ENCODE data around the gene SPATA6.
"Not testable (repeated sequence)": the region's sequence is repeated elsewhere in the genome, so short reads cannot be mapped to it uniquely, and the experiment has no call there.

Gene SPATA6

DNA sequence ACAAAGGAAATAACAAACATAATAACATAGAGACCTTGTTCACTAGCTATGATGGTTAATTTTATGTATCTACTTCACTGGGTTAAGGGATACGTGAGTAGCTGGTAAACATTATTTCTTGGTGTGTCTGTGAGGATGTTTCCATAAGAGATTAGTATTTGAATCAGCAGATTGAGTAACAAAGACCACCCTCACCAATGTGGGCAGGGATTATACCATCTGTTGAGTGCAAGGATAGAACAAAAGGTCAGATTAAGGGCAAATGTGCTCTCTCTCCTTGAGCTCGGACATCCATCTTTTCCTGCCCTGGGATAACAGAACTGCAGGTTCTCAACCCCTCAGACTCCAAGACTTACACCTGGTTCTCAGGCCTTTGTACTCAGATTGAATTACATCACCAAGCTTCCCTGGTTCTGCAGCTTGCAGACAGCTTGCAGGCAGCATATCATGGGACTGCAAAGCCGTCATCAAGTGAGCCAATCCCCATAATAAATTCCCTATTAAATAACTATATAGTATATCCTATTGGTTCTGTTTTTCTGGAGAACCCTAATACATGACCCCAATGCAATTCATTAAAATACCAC is 9.2 kb downstream of the SPATA6 start:
- DNase-seq (ENCODE audit: low spot score) = no peak

DNA sequence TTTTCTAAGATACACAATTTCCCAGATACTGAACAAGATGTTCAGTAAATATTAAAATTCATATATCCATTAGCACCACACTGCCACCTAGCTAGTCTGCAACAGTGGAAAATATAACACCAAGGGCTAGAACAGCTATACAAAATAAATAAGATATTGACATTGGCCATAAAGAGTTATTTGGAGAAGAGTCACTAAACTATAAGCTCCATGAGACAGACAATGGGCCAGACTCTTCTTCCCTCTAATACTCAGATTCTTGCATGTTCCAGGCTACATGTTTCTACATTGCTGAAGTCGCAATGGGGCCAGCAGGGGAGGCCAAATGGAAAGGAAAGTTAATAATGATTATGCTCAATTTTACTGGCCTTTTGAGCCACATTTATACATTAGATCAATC is 21.5 kb downstream of the SPATA6 start:
- DNase-seq (ENCODE audit: low spot score) = peak; percentile 15

DNA sequence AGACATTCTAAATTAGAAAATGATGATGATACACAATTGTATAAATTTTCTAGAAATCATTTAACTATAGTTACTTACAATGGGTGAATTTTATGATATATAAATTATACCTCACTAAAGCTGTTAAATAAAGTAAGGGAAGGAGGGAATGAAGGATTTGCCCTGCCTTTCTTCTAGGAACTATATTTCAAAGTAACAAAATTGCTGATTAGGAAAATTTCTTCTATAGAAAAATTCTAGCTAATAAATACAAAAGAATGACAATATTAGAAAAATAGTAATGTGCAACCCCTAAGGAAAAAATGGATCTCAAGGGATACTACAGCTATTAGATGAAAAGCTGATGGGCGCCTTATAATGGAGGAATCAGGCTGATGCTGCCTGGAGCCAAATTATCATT is 23.1 kb downstream of the SPATA6 start:
- DNase-seq (ENCODE audit: low spot score) = no peak

DNA sequence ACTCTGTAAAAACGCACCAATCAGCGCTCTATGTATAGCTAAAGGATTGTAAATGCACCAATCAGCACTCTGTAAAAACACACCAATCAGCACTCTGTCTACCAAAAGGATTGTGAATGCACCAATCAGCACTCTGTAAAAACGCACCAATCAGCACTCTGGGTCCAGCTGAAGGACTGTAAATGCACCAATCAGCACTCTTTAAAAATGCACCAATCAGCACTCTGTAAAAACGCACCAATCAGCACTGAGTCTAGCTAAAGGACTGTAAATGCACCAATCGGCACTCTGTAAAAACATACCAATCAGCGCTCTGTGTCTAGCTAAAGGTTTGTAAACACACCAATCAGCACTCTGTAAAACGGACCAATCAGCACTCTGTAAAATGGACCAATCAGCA is 27.8 kb downstream of the SPATA6 start:
- not testable (repeated sequence) for DNase-seq (ENCODE audit: low spot score)

DNA sequence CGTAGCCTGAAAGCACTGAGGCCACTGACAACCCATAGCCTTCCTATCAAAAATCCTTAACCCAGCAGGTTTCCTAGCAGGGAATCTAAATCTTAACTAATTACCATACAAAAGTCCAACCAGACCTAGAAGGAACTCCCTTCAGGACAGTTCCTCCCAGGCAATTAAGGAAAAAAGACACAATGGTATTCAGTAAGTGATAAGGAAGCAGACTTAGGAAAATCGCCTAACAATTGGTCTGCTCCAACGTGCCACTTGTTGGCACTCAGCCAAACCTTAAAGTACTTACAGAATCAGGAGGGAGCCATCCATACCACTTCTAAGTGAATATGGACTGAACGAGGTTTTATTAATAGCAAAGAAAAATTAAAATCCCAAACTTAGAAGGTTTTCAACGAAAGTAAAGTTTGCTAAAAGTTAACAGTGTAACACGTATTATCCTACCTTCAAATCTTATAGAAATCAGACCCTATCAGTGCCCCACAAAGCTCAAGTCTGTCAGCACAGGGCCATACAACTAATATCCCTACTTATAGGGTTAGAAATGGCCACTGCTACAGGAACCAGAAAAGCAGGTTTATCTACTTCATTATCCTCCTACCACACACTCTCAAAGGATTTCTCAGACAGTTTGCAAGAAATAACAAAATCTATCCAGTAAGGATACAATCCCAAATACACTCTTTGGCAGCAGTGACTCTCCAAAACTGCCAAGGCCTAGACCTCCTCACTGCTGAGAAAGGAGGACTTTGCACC is 29.0 kb downstream of the SPATA6 start:
- no peak for DNase-seq (ENCODE audit: low spot score)

DNA sequence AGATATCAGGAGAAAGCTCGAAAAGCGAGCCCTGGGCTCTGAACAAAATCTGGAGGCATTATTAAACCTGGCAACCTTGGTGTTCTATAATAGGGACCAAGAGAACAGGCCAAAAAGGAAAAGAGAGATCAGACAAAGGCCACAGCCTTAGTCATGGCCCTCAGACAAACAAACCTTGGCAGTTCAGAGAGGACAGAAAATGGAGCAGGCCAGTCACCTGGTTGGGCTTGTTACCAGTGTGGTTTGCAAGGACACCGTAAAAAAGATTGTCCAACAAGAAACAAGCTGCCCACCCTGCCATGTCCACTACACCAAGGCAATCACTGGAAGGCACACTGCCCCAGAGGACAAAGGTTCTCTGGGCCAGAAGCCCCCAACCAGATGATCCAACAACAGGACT is 31.2 kb downstream of the SPATA6 start:
- DNase-seq (ENCODE audit: low spot score) = not testable (repeated sequence)

DNA sequence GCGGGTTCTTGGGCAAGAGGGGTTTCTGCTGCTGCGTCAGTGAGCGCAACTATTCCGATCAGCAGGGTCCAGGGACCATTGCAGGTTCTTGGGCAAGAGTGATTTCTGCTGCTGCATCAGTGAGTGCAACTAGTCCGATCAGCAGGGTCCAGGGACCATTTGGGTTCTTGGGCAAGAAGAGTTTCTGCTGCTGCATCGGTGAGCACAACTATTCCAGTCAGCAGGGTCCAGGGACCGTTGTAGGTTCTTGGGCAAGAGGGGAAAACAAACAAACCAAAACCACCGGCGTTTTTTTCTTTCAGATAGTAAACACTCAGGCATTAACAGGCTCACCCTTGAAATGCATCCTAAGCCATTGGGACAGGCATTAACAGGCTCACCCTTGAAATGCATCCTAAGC is 32.6 kb downstream of the SPATA6 start:
- DNase-seq (ENCODE audit: low spot score) = no peak

DNA sequence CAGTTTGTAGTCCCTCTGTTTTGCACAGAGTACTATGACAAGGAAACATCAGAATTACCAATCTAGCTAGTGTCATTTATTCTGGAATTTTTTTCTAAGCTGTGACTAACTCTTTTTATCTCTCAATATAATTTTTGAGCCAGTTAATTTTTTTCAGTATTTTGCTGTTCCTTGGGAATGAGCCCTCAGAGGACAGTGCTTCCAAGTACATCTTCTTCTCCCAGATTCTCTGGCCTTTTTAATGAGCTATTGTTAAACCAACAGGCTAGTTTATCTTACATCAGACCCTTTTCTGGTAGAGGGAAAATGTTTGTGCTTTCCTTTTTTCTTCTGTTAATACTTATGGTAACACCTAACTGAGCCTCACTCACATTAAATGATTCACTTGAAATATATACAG is 34.6 kb downstream of the SPATA6 start:
- DNase-seq (ENCODE audit: low spot score) = not testable (repeated sequence)

DNA sequence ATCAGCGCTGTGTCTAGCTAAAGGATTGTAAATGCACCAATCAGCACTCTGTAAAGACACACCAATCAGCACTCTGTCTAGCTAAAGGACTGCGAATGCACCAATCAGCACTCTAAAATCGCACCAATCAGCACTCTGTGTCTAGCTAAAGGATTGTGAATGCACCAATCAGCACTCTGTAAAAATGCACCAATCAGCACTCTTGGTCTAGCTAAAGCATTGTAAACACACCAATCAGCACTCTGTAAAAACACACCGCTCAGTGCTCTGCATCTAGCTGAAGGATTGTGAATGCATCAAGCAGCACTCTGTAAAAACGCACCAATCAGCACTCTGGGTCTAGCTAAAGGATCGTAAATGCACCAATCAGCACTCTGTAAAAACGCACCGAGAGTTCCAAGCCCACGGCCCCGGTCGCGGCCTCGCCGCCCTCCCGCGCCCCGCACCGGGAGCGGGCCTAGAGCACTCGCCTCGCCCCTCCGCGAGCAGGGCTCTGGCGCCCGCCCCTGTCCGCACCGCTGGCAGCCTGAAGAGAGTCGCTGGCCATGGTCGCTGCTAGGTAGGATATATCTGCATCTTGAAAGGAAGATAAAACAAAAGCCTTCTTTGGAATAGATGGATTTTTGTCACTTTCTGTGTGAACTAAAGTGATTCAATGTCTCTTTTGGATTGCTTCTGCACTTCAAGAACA is 36.5 kb downstream of the SPATA6 start:
- DNase-seq (ENCODE audit: low spot score) = not testable (repeated sequence)

DNA sequence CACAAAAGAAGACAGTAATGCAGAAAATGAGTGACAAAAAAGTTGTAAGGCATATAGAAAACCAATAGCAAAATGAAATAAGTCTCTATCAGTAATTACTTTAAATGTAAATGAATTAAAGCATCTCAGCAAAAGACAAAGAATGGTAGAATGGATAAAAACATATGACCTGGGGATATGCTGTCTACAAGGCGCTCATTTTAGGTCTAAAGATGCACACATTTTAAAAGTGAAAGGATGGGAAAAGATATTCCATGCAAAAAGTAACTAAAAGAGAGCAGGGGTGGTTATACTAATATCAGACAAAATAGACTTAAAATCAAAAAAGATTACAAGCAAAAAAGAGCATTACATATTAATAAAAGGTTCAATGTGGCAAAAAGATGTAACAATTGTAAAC is 41.2 kb downstream of the SPATA6 start:
- no peak for DNase-seq (ENCODE audit: low spot score)

DNA sequence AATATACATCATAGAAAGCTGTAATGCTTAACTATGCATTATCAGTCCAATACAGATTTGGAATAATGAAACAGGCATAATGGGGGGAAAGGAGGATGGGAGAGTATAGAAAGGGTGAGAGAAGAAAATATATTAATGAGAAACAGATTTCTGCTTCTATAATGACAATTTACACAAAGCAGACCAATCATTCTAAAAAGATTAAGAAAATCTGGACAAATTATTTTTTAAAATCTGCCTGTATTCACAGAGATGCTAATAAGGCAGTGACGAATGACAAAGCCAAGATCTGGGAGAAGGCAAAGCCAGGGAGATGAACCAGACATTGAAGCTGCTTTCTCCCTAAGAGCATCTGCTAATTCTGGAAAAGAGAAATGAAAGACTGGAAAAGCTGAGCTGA is 50.0 kb downstream of the SPATA6 start:
- no peak for DNase-seq (ENCODE audit: low spot score)

DNA sequence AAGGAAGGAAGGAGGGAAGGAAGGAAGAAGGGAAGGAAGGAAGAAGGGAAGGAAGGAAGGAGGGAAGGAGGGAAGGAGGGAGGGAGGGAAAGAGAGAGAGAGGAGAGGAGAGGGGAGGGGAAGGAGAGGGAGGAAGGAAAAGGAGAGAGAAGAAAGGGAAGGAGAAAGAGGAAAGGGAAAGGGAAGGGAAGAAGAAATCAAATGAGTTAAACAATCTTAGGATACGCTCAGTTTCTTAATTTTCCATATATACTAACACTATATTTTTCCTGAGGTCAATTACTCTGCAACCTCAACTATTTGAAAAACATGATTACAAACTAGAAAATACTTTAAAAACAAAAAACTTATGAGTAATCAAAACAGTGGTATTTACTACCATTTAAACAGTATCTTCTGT is 53.3 kb downstream of the SPATA6 start:
- no peak for DNase-seq (ENCODE audit: low spot score)

DNA sequence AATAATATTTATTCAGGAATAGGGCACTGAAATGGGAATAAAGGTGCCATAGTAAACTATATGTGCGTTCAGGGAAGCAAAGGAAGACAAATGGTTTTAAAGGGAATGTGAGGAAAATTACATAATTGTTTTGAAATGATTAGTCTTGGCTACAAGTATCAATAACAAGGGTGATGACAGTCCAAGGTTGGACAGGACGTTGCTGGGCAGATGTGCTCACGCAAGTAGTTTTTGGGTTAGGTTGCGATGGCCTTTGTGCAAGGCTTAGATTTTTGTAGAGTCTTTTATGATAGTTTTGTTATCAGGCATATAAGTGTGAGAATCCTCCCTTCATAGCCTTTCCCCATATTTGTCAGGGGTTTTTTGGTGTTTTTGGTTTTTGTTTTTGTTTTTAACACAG is 57.0 kb downstream of the SPATA6 start:
- no peak for DNase-seq (ENCODE audit: low spot score)

DNA sequence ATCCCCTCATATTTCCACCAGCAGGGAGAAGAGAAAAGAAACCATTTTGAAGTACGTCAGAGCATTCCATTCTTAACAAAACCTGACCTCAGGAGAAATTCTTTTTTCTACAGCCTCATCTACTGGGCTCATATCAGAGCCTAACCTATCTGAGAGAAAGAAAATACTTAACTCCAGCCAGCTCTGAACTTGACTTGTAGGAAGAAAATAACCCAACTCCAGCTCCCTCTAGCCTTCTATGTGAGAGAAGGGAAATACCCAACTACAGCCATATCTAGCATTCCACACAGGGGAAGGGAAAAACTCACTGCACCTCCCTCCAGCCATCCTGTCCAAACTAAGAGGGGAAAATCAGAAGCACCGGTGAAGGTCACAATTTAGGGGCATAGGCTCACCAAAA is 57.7 kb downstream of the SPATA6 start:
- DNase-seq (ENCODE audit: low spot score) = no peak

DNA sequence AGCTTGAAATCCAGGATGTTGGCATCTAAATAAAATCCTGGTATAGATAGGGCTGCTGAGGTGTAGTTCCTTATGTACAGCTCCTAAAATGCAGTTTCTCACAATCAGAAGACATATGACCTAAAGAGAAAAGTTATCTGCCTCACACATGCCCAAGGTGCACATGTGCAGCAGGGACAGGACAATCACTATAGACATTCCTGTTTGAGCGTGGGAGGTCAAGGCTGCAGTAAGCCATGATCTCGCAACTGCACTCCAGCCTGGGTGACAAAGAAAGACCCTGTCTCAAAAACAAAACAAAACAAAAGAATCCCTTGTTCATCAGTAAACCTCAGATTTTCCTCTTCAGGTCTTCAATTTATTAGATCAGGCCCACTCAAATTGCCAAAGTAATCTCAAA is 66.1 kb downstream of the SPATA6 start:
- DNase-seq (ENCODE audit: low spot score) = no peak

DNA sequence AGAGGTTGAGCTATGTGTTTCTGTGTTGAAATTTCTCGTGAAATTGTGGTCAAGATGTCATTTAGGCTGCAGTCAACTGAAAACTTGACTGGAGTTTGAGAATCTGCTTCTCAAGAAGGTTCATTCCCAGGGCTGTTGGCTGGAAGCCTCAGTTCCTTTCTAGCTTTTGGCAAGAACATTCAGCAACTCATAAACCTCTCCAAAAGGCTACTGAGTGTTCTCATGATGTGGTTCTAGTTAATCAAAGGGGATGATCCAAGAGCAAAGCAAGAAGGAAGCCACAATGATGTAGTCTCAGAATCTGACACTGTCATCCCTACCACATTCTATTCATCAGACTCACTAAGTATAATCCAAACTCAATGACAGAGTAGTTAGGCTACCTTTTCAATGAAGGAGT is 66.6 kb downstream of the SPATA6 start:
- no peak for DNase-seq (ENCODE audit: low spot score)

DNA sequence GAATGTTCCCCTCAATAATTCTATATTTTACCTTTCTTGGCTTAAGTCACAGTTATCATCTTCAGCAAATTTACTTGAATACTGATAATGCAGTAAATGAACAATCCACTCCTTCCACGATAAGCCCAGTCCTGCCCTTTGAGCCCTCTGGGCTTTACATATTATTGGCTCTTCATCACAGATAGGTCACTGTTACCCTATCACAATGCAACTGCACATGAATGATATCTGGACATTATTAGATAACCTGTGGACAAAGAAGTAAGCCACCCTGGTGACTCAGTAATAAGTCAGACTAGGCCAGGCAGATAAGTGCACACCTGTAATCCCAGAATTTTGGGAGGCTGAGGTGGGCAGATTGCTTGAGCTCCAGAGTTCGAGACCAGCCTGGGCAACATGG is 69.4 kb downstream of the SPATA6 start:
- no peak for DNase-seq (ENCODE audit: low spot score)

DNA sequence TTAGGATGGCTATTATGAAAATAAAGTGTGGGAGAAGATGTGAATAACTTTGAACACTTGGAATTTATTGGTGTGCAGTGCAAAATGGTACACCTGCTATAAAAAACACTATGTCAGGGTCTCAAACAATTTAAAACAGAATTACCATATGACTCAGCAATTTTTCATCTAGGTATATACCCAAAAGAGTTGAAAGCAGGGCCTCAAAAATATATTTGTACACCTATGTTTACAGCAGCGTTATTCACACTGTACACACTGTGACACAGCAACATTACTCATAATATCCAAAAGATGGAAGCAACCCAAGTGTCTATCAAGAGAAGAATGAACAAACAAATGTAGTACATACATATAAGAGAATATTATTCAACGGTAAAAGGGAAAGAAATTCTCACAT is 75.8 kb downstream of the SPATA6 start:
- DNase-seq (ENCODE audit: low spot score) = no peak

DNA sequence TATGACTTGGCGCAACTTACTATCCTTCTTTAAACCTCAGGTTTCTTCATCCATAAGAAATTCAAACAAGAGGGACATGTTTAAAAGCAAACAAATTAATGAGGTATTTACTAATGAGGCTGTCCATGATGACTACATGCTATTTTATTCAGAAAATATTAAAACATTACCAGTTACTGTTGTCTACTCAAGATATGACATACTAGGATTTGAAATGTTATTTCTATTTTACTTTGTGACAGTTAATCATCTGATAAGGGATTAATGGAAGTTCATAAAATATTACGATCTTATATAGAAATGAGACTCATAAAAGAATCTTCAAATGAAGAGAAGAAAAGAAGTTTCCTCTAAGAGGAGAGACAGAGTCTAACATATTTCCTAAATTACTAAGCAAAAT is 80.1 kb downstream of the SPATA6 start:
- DNase-seq (ENCODE audit: low spot score) = no peak

DNA sequence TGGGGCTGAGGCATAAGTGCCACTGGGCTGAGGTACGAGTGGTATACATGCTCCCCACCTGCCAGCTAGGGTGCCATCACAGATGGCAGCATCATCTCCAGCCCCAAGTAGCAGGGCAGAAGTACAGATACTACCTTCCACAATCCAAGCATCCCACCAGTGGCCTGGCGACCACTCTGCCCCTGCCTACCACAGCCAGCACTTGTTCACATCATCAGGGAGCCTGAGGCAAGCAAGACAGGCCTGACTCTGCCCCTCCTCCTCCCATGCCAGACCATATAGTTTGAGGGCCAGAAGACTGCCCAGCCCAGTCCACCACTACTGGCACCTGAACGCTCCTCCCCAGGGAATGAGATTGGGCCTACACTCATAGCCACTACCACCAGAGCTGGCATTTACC is 84.6 kb downstream of the SPATA6 start:
- DNase-seq (ENCODE audit: low spot score) = no peak

DNA sequence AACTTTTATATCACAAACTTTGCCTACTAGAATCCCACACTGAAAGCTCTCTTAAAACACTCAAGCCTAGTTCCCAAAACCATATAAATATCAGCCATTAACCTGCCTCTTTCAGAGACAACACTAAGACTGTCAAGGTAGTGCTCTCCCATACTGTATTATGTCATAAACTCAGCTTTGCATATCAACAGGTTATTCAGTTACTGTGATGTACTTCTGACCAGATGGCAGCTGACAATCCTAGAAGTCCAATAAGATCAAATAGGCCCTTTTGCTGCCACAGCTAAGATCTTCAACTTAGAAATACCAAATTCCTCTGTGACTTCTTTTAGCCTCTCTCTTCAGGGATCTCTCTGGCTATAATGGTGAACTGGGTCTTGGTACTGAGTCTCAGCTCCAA is 97.2 kb downstream of the SPATA6 start:
- DNase-seq (ENCODE audit: low spot score) = no peak

DNA sequence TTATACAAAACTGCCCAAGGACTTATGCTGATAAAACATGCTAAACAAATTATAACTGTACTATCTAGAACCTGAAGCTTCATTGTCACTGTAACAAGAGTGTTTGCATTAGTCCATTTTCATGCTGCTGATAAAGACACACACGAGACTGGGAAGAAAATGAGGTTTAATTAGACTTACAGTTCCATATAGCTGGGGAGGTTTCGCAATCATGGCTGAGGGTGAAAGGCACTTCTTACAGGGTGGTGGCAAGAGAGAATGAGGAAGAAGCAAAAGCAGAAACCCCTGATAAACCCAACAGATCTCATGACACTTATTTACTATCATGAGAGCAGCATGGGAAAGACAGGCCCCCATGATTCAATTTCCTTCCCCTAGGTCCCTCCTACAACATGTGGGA is 100.4 kb downstream of the SPATA6 start:
- DNase-seq (ENCODE audit: low spot score) = no peak

DNA sequence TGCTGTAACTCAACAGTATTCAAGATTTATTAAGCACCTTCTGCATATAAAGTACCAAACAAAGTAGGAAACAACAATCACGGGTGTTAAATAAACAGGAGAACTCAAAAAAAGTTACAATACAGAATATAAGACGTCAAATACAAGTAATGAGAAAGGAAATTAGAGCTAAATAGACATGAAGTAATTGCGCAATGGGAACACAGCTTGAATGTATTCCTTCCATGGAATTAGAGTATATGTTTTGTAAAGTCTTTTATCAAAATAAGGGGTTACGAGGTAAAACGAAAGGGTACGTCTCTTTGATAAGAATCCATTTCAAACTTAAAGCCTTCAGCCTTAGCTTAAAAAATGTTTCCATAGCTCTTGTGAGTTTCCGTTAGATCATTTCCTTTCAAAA is 109.1 kb downstream of the SPATA6 start:
- DNase-seq (ENCODE audit: low spot score) = no peak

DNA sequence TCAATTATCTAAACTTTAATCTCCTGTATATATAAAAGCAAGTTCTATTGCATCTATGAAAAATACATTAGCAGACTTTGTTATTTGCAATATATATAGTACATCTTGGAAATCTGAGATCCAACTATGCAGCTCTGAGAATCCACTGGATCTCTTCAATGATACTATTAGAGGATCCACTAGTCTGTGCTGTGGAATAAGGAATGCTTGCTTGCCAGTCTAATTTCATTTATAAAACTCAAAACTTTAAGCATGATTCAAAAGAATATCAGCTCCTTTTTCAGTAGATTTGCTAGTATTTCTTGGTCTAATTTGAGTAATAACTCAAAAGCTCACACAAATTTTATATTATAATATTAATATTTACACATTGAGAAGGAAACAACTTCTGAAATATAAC is 115.1 kb downstream of the SPATA6 start:
- peak; percentile 1 for DNase-seq (ENCODE audit: low spot score)

Data from RKO (cell line).